GM23338 (cell line): ENCODE measurements around the gene SPATA31C1.

Source experiments
- CREB1 ChIP-seq: fragments of 250-450 bp; sonication (Bioruptor Pico); IDR thresholded peaks from 2 replicates; pipeline ENCODE4 v1.5.0; 2020; ENCODE audit warnings: low read depth, mild to moderate bottlenecking, moderate library complexity
- CTCF ChIP-seq, 2 experiments: fragments of 200-600 bp in 1 of 2; sonication (generic) in 1 of 2; conservative IDR thresholded peaks; 2 replicates each; pipeline versions ENCODE4 v1.5.1 to v1.6.1; 2016 to 2017; ENCODE audit warnings: antibody characterized with exemption in 2 of 2, low read depth in 2 of 2, mild to moderate bottlenecking in 2 of 2, moderate library complexity in 1 of 2
- EZH2 ChIP-seq: fragments of 200-600 bp; sonication (generic); IDR thresholded peaks from one replicate; pipeline ENCODE4 v1.8.0; 2017; ENCODE audit warnings: antibody characterized with exemption, mild to moderate bottlenecking, low read depth; ENCODE audit not compliant: unreplicated experiment
- EZH2phosphoT487 ChIP-seq: fragments of 200-600 bp; sonication (generic); IDR thresholded peaks from one replicate; pipeline ENCODE4 v1.8.1; 2018; ENCODE audit warnings: antibody characterized with exemption; ENCODE audit not compliant: unreplicated experiment
- JUNB ChIP-seq: IDR thresholded peaks from one replicate; pipeline ENCODE4 v1.6.1; 2016; ENCODE audit warnings: antibody characterized with exemption; ENCODE audit not compliant: unreplicated experiment
- REST ChIP-seq: IDR thresholded peaks from one replicate; pipeline ENCODE4 v1.6.1; 2018; ENCODE audit warnings: antibody characterized with exemption; ENCODE audit not compliant: unreplicated experiment
- ZNF114 ChIP-seq: fragments of 250-450 bp; sonication (Bioruptor Pico); IDR thresholded peaks from 2 replicates; pipeline ENCODE4 v1.5.0; 2020; ENCODE audit warnings: mild to moderate bottlenecking, moderate library complexity
- ZNF462 ChIP-seq: fragments of 250-450 bp; sonication (Bioruptor Pico); IDR thresholded peaks from 2 replicates; pipeline ENCODE4 v1.5.0; 2020; ENCODE audit warnings: mild to moderate bottlenecking, moderate library complexity

GRCh38 chr9:87878989-87879511 is 38.7 kb upstream of the SPATA31C1 start:
- TF ChIP-seq CTCF (conservative IDR thresholded peaks at IDR 0.05; ENCODE audit: low read depth in 2 of 2) = no peak
- no peak for TF ChIP-seq REST
- no peak for TF ChIP-seq EZH2
- TF ChIP-seq EZH2phosphoT487 = no peak
- no peak for TF ChIP-seq JUNB
- TF ChIP-seq ZNF462 (CRISPR knock-in tag) = no peak
- TF ChIP-seq ZNF114 (CRISPR knock-in tag) = no peak
- TF ChIP-seq CREB1 (CRISPR knock-in tag) = no peak
